22Rv1 (cell line): ENCODE results near the gene FLII.

Source experiments
- ZFX ChIP-seq: fragments of 450-650 bp; IDR thresholded peaks from 2 replicates; pipeline ENCODE4 v1.6.1; 2017; ENCODE audit warnings: antibody characterized with exemption, borderline replicate concordance
- TF ChIP-seq, protein P1 (sequence below): fragments of 450-650 bp; IDR thresholded peaks from 2 replicates; pipeline ENCODE4 v1.5.1; 2017; ENCODE audit warnings: mild to moderate bottlenecking

DNA sequence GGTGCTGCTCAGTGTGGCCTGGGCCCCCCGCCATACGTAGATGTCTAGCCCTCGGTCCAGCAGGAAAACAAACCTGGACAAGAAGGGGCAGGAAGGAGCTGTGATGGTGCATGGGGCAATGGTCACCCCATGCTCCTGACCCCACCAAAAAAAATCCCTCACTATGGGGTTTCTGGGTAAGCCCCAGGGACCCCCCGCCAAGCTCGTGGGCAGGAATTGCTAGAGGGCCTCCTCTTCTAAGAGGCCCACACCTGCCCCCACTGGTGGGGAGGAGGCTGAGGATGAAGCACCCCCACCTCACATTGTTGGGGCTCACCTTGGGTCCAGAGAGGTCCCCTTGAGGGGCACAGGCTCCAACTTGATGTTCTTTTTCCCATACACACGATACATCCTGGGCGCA is 9.7 kb downstream of the FLII start:
- TF ChIP-seq, protein P1, sequence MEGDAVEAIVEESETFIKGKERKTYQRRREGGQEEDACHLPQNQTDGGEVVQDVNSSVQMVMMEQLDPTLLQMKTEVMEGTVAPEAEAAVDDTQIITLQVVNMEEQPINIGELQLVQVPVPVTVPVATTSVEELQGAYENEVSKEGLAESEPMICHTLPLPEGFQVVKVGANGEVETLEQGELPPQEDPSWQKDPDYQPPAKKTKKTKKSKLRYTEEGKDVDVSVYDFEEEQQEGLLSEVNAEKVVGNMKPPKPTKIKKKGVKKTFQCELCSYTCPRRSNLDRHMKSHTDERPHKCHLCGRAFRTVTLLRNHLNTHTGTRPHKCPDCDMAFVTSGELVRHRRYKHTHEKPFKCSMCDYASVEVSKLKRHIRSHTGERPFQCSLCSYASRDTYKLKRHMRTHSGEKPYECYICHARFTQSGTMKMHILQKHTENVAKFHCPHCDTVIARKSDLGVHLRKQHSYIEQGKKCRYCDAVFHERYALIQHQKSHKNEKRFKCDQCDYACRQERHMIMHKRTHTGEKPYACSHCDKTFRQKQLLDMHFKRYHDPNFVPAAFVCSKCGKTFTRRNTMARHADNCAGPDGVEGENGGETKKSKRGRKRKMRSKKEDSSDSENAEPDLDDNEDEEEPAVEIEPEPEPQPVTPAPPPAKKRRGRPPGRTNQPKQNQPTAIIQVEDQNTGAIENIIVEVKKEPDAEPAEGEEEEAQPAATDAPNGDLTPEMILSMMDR = no peak
- TF ChIP-seq ZFX = no peak
